ENCODE measurements around the gene SRRM4.
"Not testable (repeated sequence)": the region's sequence is repeated elsewhere in the genome, so short reads cannot be mapped to it uniquely, and the experiment has no call there.

Gene SRRM4

DNA sequence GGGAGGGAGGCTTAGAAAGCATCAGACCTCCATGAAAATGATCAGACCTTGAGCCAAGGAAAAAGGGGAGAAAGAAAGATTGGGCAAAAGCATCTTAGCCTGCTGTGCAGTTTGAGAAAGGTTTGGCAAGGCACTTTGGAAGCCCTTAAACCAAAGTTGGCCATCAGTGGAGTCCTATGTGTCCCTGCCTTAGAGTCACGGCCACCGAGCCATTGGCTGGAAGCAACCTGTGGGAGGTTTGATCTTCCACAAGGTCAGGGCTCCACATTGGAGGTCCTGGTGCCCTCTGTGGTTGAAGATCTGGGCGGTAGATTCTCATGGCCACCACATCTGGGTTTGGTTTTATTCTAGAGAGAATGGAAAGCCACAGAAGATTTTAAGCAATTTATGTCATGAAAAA is 44.4 kb downstream of the SRRM4 start:
- Histone ChIP-seq H3K27me3 (ENCODE audit: control insufficient read depth in 2 of 2, insufficient read depth in 2 of 2, low read length in 2 of 2) (no peaks in the 10 kb centered on the region), H3K27ac (ENCODE audit: low read depth in 2 of 2, low read length in 2 of 2) (no peak overlapping the region), H3K9ac (ENCODE audit: low read depth in 1 of 2, low read length in 2 of 2) (no peak overlapping the region), H3K36me3 (ENCODE audit: control insufficient read depth in 2 of 2, insufficient read depth in 2 of 2, low read length in 2 of 2) (no peaks in the 10 kb centered on the region), H3K9me3 (ENCODE audit: control insufficient read depth in 2 of 2, low read length in 2 of 2) (no peaks in the 10 kb centered on the region), H3K4me1 (ENCODE audit: control insufficient read depth in 2 of 2, insufficient read depth in 2 of 2, low read length in 2 of 2) (no peaks in the 10 kb centered on the region), H3K4me3 (ENCODE audit: low read length in 2 of 2) (no peak overlapping the region)

GRCh38 chr12:119033332-119033731 is 52.0 kb downstream of the SRRM4 start:
- not testable (repeated sequence) for H3K4me3 ChIP-seq (ENCODE audit: low read length in 2 of 2); H3K27me3 ChIP-seq (ENCODE audit: control insufficient read depth in 2 of 2, insufficient read depth in 2 of 2, low read length in 2 of 2); H3K36me3 ChIP-seq (ENCODE audit: control insufficient read depth in 2 of 2, insufficient read depth in 2 of 2, low read length in 2 of 2); H3K4me1 ChIP-seq (ENCODE audit: control insufficient read depth in 2 of 2, insufficient read depth in 2 of 2, low read length in 2 of 2); H3K9ac ChIP-seq (ENCODE audit: low read depth in 1 of 2, low read length in 2 of 2); H3K9me3 ChIP-seq (ENCODE audit: control insufficient read depth in 2 of 2, low read length in 2 of 2); H3K27ac ChIP-seq (ENCODE audit: low read depth in 2 of 2, low read length in 2 of 2)

GRCh38 chr12:119036878-119037825 is 55.8 kb downstream of the SRRM4 start:
- Histone ChIP-seq H3K9ac (ENCODE audit: low read depth in 1 of 2, low read length in 2 of 2) (no peak overlapping the region), H3K36me3 (ENCODE audit: control insufficient read depth in 2 of 2, insufficient read depth in 2 of 2, low read length in 2 of 2) (no peaks in the 10 kb centered on the region), H3K4me1 (ENCODE audit: control insufficient read depth in 2 of 2, insufficient read depth in 2 of 2, low read length in 2 of 2) (no peaks in the 10 kb centered on the region), H3K4me3 (ENCODE audit: low read length in 2 of 2) (no peak overlapping the region), H3K9me3 (ENCODE audit: control insufficient read depth in 2 of 2, low read length in 2 of 2) (no peaks in the 10 kb centered on the region), H3K27me3 (ENCODE audit: control insufficient read depth in 2 of 2, insufficient read depth in 2 of 2, low read length in 2 of 2) (peaks cover 0 to 3% of the 10 kb centered on the region in 2 donors), H3K27ac (ENCODE audit: low read depth in 2 of 2, low read length in 2 of 2) (no peak overlapping the region)

DNA sequence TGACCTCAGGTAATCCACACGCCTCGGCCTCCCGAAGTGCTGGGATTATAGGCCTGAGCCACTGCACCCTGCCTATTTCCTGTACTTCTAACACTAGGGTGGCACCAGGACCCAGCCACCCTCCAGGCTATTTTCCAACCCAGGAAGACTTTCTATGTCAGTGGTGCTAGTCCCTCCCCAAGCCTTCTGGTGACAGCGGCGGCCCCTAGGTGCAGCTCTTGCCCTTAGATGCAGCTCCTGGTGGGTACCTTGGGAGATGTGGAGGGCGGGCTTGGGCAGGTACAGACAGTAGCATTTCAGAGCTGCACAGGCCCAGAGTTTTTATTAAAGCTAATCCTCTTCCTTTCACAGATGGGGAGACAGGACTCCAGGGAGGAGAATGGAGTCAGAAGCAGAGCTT is 62.8 kb downstream of the SRRM4 start:
- no peaks in the 10 kb centered on the region for H3K9me3 ChIP-seq (ENCODE audit: control insufficient read depth in 2 of 2, low read length in 2 of 2)
- no peaks in the 10 kb centered on the region for H3K36me3 ChIP-seq (ENCODE audit: control insufficient read depth in 2 of 2, insufficient read depth in 2 of 2, low read length in 2 of 2)
- no peak overlapping the region for H3K4me3 ChIP-seq (ENCODE audit: low read length in 2 of 2)
- no peak overlapping the region for H3K27ac ChIP-seq (ENCODE audit: low read depth in 2 of 2, low read length in 2 of 2)
- no peaks in the 10 kb centered on the region for H3K4me1 ChIP-seq (ENCODE audit: control insufficient read depth in 2 of 2, insufficient read depth in 2 of 2, low read length in 2 of 2)
- H3K27me3 ChIP-seq (ENCODE audit: control insufficient read depth in 2 of 2, insufficient read depth in 2 of 2, low read length in 2 of 2): peaks cover 0 to 3% of the 10 kb centered on the region in 2 donors
- no peak overlapping the region for H3K9ac ChIP-seq (ENCODE audit: low read depth in 1 of 2, low read length in 2 of 2)

- Histone ChIP-seq H3K4me1 (ENCODE audit: control insufficient read depth in 2 of 2, insufficient read depth in 2 of 2, low read length in 2 of 2) (no peaks in the 10 kb centered on the region), H3K9ac (ENCODE audit: low read depth in 1 of 2, low read length in 2 of 2) (no peak overlapping the region), H3K27ac (ENCODE audit: low read depth in 2 of 2, low read length in 2 of 2) (no peak overlapping the region), H3K9me3 (ENCODE audit: control insufficient read depth in 2 of 2, low read length in 2 of 2) (no peaks in the 10 kb centered on the region), H3K4me3 (ENCODE audit: low read length in 2 of 2) (no peak overlapping the region), H3K27me3 (ENCODE audit: control insufficient read depth in 2 of 2, insufficient read depth in 2 of 2, low read length in 2 of 2) (no peaks in the 10 kb centered on the region), H3K36me3 (ENCODE audit: control insufficient read depth in 2 of 2, insufficient read depth in 2 of 2, low read length in 2 of 2) (no peaks in the 10 kb centered on the region)
Observed at GRCh38 chr12:119047641-119048040, 66.3 kb downstream of the SRRM4 start.

DNA sequence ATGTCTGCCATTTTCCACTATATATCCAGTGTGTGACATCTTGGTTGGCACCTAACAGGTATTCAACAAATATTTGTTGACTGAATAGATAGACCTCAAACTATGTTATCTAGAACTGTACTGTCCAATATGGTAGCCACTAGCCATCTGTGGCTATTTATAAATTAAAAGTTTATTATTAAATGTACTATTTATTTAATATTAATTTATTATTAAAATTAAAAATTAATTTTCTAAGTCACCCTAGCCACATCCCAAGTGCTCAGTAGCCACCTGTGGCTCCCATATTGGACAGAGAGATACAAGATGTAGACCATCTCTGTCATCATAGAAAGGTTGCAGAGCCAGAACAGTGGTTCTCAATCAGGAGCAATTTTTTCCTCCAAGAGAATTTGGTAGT is 69.3 kb downstream of the SRRM4 start:
- H3K27ac ChIP-seq (ENCODE audit: low read depth in 2 of 2, low read length in 2 of 2): no peak overlapping the region
- H3K27me3 ChIP-seq (ENCODE audit: control insufficient read depth in 2 of 2, insufficient read depth in 2 of 2, low read length in 2 of 2): no peaks in the 10 kb centered on the region
- no peaks in the 10 kb centered on the region for H3K36me3 ChIP-seq (ENCODE audit: control insufficient read depth in 2 of 2, insufficient read depth in 2 of 2, low read length in 2 of 2)
- no peak overlapping the region for H3K9ac ChIP-seq (ENCODE audit: low read depth in 1 of 2, low read length in 2 of 2)
- no peaks in the 10 kb centered on the region for H3K4me1 ChIP-seq (ENCODE audit: control insufficient read depth in 2 of 2, insufficient read depth in 2 of 2, low read length in 2 of 2)
- H3K9me3 ChIP-seq (ENCODE audit: control insufficient read depth in 2 of 2, low read length in 2 of 2): no peaks in the 10 kb centered on the region
- H3K4me3 ChIP-seq (ENCODE audit: low read length in 2 of 2): no peak overlapping the region

DNA sequence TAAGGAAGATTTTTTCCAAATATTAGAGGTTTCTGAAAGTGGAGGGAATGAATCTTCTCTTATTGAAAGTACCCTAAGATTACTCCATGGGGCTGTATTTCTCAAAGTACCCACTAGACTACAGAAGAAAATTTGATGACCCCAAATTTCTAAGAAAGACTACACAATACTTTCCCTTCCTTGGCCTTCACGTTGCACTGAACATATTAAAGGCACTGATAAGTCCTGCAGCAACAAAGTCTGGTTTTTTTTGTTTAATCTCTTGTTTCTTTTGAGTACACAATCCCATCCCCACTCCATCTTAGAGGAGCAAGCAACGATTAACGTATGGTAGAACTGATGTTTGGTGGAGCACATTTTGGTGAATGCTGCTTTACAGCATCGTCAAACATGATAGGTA is 70.1 kb downstream of the SRRM4 start:
- H3K9ac ChIP-seq (ENCODE audit: low read depth in 1 of 2, low read length in 2 of 2): no peak overlapping the region
- no peaks in the 10 kb centered on the region for H3K4me1 ChIP-seq (ENCODE audit: control insufficient read depth in 2 of 2, insufficient read depth in 2 of 2, low read length in 2 of 2)
- no peaks in the 10 kb centered on the region for H3K27me3 ChIP-seq (ENCODE audit: control insufficient read depth in 2 of 2, insufficient read depth in 2 of 2, low read length in 2 of 2)
- H3K4me3 ChIP-seq (ENCODE audit: low read length in 2 of 2): no peak overlapping the region
- no peak overlapping the region for H3K27ac ChIP-seq (ENCODE audit: low read depth in 2 of 2, low read length in 2 of 2)
- no peaks in the 10 kb centered on the region for H3K36me3 ChIP-seq (ENCODE audit: control insufficient read depth in 2 of 2, insufficient read depth in 2 of 2, low read length in 2 of 2)
- H3K9me3 ChIP-seq (ENCODE audit: control insufficient read depth in 2 of 2, low read length in 2 of 2): no peaks in the 10 kb centered on the region

DNA sequence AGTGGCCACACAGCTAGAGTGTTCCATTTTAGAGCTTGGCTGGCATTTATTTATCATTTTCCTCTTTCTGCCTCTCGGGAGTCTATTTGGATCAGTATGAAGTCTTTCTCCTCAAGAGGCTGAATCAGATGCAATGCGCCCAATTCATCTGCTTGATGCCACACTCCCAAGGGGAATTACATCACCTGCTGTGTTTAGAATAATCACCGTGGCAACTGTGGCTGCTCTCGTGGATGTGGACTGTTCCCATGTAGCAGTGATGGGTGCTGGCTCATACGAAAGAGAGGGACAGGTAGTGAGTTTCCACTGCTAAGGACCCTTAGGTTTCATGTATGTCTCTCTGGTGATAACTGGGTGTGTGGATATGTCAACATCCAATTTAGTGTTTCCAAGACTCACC is 70.7 kb downstream of the SRRM4 start:
- no peak overlapping the region for H3K9ac ChIP-seq (ENCODE audit: low read depth in 1 of 2, low read length in 2 of 2)
- H3K4me1 ChIP-seq (ENCODE audit: control insufficient read depth in 2 of 2, insufficient read depth in 2 of 2, low read length in 2 of 2): no peaks in the 10 kb centered on the region
- no peaks in the 10 kb centered on the region for H3K27me3 ChIP-seq (ENCODE audit: control insufficient read depth in 2 of 2, insufficient read depth in 2 of 2, low read length in 2 of 2)
- H3K27ac ChIP-seq (ENCODE audit: low read depth in 2 of 2, low read length in 2 of 2): no peak overlapping the region
- no peak overlapping the region for H3K4me3 ChIP-seq (ENCODE audit: low read length in 2 of 2)
- H3K36me3 ChIP-seq (ENCODE audit: control insufficient read depth in 2 of 2, insufficient read depth in 2 of 2, low read length in 2 of 2): no peaks in the 10 kb centered on the region
- H3K9me3 ChIP-seq (ENCODE audit: control insufficient read depth in 2 of 2, low read length in 2 of 2): no peaks in the 10 kb centered on the region

- H3K9ac ChIP-seq (ENCODE audit: low read depth in 1 of 2, low read length in 2 of 2): no peak overlapping the region
- no peak overlapping the region for H3K4me3 ChIP-seq (ENCODE audit: low read length in 2 of 2)
- no peak overlapping the region for H3K27ac ChIP-seq (ENCODE audit: low read depth in 2 of 2, low read length in 2 of 2)
- no peaks in the 10 kb centered on the region for H3K9me3 ChIP-seq (ENCODE audit: control insufficient read depth in 2 of 2, low read length in 2 of 2)
- H3K4me1 ChIP-seq (ENCODE audit: control insufficient read depth in 2 of 2, insufficient read depth in 2 of 2, low read length in 2 of 2): no peaks in the 10 kb centered on the region
- no peaks in the 10 kb centered on the region for H3K36me3 ChIP-seq (ENCODE audit: control insufficient read depth in 2 of 2, insufficient read depth in 2 of 2, low read length in 2 of 2)
- no peaks in the 10 kb centered on the region for H3K27me3 ChIP-seq (ENCODE audit: control insufficient read depth in 2 of 2, insufficient read depth in 2 of 2, low read length in 2 of 2)
Observed at GRCh38 chr12:119055977-119056376, 74.6 kb downstream of the SRRM4 start.

GRCh38 chr12:119060847-119061796 is 79.8 kb downstream of the SRRM4 start:
- Histone ChIP-seq H3K4me1 (ENCODE audit: control insufficient read depth in 2 of 2, insufficient read depth in 2 of 2, low read length in 2 of 2) (no peaks in the 10 kb centered on the region), H3K36me3 (ENCODE audit: control insufficient read depth in 2 of 2, insufficient read depth in 2 of 2, low read length in 2 of 2) (no peaks in the 10 kb centered on the region), H3K9me3 (ENCODE audit: control insufficient read depth in 2 of 2, low read length in 2 of 2) (no peaks in the 10 kb centered on the region), H3K9ac (ENCODE audit: low read depth in 1 of 2, low read length in 2 of 2) (no peak overlapping the region), H3K4me3 (ENCODE audit: low read length in 2 of 2) (no peak overlapping the region), H3K27me3 (ENCODE audit: control insufficient read depth in 2 of 2, insufficient read depth in 2 of 2, low read length in 2 of 2) (no peaks in the 10 kb centered on the region), H3K27ac (ENCODE audit: low read depth in 2 of 2, low read length in 2 of 2) (no peak overlapping the region)
